Fibroblast of peridontal ligament (primary cell): ENCODE results near the gene PRMT7.
A peak's percentile ranks its signal among the peaks of the same experiment; 100 is the strongest.

Experiments
- DNase-seq: peaks from one replicate; pipeline ENCODE4 v3.0.0-alpha.2; 2010; ENCODE audit errors: extremely low read depth

PRMT7 gene

GRCh38 chr16:68306633-68307032 lies 4.2 kb upstream of the PRMT7 start:
- DNase-seq, result no peak

DNA sequence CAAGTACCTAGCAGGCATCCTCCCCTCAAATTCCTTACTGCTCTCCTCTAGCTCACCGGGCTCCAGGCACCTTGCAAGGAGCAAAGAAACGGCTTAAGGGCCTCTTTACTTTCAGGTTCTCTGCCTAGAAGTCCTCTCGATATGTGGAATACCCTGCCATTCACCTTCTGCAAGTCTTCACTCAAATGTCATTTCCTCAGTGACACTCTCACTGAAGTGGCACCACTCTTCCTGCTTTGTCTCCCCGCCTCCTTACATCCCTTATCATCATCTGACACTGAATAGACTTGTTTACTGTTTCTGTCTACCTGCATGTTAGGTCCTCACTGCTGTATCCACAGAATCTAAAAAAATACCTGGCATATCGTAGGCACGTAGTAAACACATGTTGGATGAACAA lies 1.0 kb upstream of the PRMT7 start:
- no peak for DNase-seq

- no peak for DNase-seq
These were observed 414 bp upstream of the PRMT7 start for GRCh38 chr16:68310437-68310773.

DNA sequence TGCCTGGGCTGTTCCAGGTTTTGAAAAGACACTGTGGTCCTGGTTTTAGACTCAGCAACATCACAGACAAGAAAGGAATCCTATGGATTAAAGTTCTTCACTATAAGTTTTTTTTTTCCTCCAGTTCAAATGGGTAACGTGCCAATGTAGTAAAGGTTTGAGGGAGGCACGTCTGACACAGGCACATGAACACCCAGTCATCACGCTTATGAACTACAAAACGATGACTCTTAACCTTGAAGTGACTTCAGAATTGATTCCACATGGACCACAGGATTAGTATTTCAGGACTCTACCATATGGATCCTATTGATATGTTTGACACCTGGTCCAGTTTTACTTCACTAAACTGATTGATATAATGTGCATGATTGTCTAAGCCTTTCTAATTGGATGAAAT lies 2.3 kb downstream of the PRMT7 start:
- DNase-seq, result no peak

DNA sequence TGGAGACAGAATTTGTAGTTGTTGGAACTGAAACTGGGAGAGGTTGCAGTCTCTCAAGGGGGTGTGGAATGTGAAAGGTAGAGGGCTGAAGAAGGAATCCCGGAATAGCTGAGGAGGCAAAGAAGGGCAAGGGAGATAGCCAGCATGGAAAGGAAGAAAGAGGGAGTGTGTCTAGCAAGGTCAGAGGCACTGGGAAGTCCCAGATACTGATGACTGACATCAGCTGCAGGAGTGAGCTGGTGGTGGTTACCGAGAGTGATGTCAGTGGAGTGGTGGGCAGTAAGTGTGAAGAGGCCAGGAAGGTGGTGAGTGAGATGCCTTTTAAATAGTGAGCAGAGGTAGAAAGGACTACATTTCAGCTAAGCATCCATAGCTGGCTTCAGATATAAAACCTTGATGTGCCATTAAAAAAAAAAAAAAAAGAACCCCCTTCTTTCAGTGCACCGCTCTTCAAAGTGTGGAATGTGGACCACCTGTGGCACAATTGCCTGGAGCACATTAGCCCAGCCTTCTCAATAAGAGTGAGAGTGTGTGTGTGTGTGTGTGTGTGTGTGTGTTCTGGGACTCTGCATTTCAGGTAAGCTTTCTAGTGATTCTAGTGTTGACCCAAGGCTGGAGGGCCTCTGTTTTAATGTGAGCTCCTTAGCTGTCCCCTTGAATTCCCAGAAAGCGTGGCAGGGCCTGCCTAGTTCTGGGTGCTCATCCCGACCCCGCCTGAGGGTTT lies 8.5 kb downstream of the PRMT7 start:
- no peak for DNase-seq

GRCh38 chr16:68324336-68324735 lies 13.5 kb downstream of the PRMT7 start:
- DNase-seq, result no peak

GRCh38 chr16:68324780-68325357 lies 14.1 kb downstream of the PRMT7 start:
- no peak for DNase-seq

DNA sequence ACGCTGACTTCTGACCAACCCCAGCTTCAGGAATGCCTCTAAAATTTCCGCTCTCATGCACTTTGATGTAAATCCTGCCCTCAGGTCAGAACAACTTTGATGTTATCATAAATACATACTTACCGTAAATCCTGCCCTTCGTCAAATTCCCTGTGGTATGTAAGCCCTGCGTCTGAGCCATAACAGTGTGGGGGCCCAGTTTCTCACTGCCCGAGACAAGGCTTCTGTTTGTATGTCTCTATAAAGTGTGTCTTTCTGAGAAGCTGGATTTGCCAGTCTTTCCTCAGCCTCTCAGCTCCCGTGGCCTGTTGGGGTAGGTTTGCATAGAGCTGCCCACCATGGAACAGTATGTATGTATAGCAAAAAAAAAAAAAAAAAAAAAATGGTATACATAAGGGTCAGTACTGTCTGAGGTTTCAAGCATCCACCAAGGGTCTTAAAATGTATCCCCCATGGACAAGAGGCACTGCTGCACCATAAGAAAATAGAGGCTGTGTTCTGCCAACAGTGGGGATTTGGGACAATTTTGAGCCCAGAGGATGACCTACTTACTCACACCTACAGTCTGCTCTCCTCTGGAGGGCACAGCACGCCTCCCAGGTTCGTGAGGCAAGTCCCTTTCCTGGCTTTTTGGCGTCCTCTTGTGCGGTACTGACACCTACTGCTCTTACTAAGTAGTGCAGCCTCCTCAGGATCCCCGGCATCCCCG lies 17.5 kb downstream of the PRMT7 start:
- peak; percentile 82 for DNase-seq

DNA sequence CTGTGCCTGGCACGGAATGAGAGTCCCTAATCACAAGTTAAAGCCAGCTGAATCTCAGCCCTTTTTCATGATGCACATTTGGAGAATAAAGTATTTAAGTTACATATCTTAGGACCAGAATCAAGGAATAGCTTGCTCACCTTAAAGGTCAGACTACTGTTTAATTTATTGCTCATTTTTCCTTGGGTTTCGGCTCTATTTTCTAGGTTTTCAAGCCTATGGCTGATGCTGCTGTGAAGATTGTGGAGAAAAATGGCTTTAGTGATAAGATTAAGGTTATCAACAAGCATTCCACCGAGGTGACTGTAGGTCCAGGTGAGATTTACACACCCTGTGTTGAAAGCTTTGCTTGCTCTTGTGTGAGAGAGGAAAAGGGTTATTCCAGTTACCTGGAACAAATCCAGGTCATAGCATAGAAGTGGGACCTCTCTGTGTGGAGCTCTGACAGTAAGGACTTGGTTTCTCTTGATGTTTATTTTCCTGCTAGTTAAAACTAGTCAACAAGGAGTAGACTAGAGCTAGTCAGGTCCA lies 18.1 kb downstream of the PRMT7 start:
- no peak for DNase-seq

GRCh38 chr16:68331879-68332410 lies 21.1 kb downstream of the PRMT7 start:
- peak; percentile 89 for DNase-seq

- DNase-seq, result no peak
These were observed 21.7 kb downstream of the PRMT7 start for GRCh38 chr16:68332411-68333121.

DNA sequence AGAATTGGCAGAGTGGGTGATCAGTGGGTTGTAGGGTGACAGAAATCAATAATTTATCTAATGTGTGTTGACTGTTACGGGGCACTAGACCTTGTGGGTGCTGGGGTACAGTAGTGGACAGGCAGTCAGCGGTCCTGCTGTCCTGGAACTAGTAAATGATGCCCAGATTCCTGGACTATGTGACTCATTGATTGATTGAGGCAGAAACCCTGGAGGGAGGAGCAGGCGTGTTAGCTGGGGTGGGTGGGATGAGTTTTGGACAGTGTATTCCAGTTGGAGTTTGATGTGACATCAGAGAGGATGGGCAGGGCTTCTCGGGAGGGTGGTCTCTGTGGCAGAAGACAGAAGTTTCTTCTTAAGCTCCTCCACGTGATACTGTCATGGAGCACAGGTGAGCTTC lies 24.4 kb downstream of the PRMT7 start:
- DNase-seq, result peak; percentile 34

DNA sequence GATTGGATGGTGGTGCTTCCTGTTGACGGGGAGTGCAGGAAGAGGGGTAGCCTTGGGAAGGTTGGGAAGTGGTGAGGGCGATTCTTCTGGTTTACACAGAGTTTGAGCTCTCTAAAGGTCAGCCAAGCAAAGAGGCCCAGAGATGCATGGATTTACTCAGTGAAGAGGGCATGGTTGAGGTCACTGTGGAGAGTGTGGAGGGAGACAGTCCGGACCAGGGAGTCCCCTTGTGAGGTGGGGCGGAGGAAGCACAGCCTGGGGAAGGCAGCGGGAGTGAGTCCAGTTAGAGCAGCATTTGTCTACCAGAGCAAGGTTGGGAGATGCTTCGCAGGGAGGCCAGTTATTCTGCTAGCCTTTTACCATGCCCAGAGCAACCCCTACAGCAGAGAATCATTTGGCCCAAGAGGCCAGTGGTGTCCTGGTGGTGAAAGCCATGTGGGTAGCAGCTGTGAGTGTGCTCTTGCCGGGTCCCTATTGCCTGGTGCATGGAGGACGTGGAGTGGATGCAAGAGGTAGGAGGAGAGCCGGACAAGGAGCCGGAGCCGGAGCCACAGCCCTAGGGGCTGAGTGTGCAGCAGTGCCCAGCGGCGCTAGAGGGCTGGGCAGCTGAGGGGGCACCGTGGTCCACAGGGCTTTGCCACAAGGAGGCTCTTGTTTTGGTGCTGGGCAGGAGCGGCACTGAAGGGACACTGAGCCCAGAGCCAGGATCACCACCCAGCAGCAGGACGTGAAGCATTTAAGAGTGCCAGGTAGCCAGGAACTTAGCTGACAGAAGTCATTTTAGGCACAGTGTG lies 27.7 kb downstream of the PRMT7 start:
- DNase-seq, result no peak

- DNase-seq, result no peak
These were observed 28.4 kb downstream of the PRMT7 start for GRCh38 chr16:68339214-68339613.

GRCh38 chr16:68342620-68343019 lies 31.8 kb downstream of the PRMT7 start:
- DNase-seq, result no peak

- DNase-seq, result no peak
These were observed 32.3 kb downstream of the PRMT7 start for GRCh38 chr16:68343137-68343536.

- no peak for DNase-seq
These were observed 33.4 kb downstream of the PRMT7 start for GRCh38 chr16:68344252-68344651.

GRCh38 chr16:68345351-68345810 lies 34.6 kb downstream of the PRMT7 start:
- no peak for DNase-seq

DNA sequence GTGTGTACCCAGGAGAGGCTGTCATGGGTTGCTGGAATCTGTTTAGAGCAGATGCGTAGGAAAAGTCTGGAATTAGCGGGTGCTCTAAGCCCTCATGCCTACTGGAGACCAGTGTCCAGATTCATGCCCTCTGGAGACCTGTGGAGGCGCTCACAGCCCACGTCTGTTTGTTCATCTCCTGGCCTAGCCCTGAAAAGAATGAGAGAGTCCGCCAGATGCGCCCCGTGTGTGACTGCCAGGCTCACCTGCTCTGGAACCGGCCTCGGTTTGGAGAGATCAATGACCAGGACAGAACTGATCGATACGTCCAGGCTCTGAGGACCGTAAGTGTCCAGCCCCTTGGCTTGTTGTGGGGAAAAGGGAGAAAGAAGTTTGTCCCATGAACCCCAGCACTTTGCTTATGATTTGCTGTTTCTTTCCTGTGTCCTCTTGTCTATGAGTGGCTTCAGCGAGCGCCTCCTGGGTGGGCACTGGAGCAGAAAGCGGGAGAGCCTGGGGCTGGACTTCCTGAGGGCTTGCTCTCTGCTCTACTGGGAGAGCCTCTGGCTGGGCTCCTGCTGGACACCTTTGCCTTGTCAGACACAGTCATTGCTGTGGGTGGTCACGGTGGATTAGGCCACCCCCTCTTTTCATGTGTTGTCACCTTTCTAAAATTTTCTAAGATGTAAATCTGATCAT lies 35.3 kb downstream of the PRMT7 start:
- DNase-seq, result no peak

DNA sequence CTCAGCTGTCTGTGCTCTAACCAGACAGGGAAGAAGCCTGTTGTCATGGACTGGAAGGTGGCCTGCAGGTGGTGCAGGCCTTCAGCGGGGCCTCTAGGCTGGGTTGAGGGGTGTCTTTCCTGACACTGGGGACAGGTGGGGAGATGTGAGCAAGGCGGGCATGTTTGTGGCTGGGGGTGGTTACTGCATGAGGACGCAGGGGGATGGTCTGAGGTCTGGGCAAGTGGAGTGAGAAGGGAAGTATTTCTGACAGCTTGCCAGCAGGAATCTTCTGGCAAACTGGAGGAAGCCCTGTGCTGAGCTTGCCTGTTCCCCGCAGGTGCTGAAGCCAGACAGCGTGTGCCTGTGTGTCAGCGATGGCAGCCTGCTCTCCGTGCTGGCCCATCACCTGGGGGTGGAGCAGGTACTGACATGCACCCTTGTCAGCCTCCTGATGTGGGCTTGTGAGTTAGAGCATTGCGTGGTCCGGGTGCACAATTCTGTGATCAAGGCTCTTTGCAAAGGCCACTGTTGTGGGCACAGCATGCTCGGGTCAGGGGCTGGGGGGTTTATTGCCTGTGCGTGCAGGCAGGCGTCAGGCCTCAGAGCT lies 36.2 kb downstream of the PRMT7 start:
- no peak for DNase-seq
